ENCODE data around the gene TMA7B. TPM values are rescaled to one million over a fixed set of nuclear protein-coding genes. Genes with fewer than 3 reads are reported as not detected.
A peak's percentile ranks its signal among the peaks of the same experiment; 100 is the strongest.

The TMA7B gene
- total RNA-seq, 6 experiments from 2014 or later, result 0.20 TPM; not detected in 5

DNA sequence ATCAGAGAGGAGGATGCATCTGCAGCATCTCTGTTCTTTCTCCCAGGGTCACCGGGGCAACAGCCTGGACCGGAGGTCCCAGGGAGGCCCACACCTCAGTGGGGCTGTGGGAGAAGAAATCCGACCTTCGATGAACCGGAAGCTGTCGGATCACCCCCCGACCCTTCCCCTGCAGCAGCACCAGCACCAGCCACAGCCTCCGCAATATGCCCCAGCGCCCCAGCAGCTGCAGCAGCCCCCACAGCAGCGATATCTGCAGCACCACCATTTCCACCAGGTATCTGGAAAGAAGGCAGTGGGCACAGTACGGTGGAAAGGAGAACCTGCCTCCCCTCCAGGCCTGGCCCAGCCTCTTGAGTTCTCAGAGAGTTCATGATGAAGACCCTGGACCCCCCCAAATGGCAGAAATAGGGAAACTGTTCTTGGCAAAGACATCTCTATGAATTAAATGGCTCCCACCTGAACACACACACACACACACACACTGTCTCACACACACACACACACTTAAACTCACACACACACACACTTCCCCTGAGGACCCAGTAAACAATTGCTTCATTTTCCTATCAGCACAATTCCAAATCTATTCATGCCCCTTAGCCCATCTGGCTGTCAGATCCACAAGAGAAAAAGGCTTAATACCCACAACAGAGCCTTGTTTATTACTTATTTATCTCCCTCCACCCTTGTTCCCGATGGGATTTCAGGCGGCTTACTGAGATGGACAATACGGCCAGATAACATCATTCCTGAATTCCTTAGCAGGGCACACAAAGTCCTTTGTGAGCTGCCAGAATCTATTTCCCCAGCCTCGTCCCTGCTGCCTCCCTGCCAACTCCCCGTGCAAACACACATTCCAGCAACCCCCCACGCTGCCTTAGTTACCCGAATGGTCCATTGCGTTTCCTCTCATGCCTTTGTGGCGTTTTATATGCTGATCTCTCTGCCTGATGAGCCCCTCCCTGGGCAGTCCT is 8.1 kb downstream of the TMA7B start:
- Histone ChIP-seq H3K36me3 (no peaks in the 10 kb centered on the region), H3K4me3 (no peak overlapping the region), H3K27me3 (no peaks in the 10 kb centered on the region), H3K4me1 (peaks cover 0 to 18% (median 0%) of the 10 kb centered on the region in 4 donors), H3K27ac (peak overlapping the region in 1 of 3 donors; percentile 47), H3K9me3 (no peaks in the 10 kb centered on the region)
- intact Hi-C loops (cut with DNase I), result no loop called here
- 23% methylated on average over 10 of the region's 20 CpGs for WGBS (ENCODE audit: insufficient coverage, low coverage, low lambda C conversion rate, missing lambda C conversion rate)
- no peak for TF ChIP-seq POLR2A (IDR thresholded peaks at IDR 0.05)
- TF ChIP-seq, protein P1, sequence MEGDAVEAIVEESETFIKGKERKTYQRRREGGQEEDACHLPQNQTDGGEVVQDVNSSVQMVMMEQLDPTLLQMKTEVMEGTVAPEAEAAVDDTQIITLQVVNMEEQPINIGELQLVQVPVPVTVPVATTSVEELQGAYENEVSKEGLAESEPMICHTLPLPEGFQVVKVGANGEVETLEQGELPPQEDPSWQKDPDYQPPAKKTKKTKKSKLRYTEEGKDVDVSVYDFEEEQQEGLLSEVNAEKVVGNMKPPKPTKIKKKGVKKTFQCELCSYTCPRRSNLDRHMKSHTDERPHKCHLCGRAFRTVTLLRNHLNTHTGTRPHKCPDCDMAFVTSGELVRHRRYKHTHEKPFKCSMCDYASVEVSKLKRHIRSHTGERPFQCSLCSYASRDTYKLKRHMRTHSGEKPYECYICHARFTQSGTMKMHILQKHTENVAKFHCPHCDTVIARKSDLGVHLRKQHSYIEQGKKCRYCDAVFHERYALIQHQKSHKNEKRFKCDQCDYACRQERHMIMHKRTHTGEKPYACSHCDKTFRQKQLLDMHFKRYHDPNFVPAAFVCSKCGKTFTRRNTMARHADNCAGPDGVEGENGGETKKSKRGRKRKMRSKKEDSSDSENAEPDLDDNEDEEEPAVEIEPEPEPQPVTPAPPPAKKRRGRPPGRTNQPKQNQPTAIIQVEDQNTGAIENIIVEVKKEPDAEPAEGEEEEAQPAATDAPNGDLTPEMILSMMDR (IDR thresholded peaks at IDR 0.05), result no peak
- DNase-seq, result peak in 2 of 3 donors; percentile 58 to 67
- ATAC-seq, result peak; percentile 65 to 78 (median 70)

DNA sequence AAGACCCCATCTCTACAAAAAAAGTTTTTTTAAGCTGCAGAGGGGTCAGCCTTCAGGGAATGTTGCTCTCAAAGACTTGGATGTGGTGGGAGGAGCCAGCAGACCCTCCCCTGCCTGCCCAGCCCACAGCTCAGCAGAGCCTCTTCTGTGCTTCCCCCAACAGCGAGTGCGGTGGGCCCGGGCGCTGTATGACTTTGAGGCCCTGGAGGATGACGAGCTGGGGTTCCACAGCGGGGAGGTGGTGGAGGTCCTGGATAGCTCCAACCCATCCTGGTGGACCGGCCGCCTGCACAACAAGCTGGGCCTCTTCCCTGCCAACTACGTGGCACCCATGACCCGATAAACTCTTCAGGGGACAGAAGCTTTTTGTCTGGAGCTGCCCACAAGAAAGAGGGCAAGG is 10.5 kb downstream of the TMA7B start:
- H3K4me1 ChIP-seq, result peaks cover 0 to 18% (median 0%) of the 10 kb centered on the region in 4 donors
- no peaks in the 10 kb centered on the region for H3K27me3 ChIP-seq
- H3K36me3 ChIP-seq, result no peaks in the 10 kb centered on the region
- no peaks in the 10 kb centered on the region for H3K9me3 ChIP-seq
- no peak for TF ChIP-seq POLR2A (IDR thresholded peaks at IDR 0.05)
- TF ChIP-seq, protein P1 (IDR thresholded peaks at IDR 0.05), result no peak
- no CpG with 5 or more reads among the region's 10 CpGs for WGBS (ENCODE audit: insufficient coverage, low coverage, low lambda C conversion rate, missing lambda C conversion rate)
- DNase-seq (no peak), ATAC-seq (no peak)
- H3K27ac ChIP-seq, result no peak overlapping the region
- intact Hi-C loops (cut with DNase I), result no loop called here
- no peak overlapping the region for H3K4me3 ChIP-seq

DNA sequence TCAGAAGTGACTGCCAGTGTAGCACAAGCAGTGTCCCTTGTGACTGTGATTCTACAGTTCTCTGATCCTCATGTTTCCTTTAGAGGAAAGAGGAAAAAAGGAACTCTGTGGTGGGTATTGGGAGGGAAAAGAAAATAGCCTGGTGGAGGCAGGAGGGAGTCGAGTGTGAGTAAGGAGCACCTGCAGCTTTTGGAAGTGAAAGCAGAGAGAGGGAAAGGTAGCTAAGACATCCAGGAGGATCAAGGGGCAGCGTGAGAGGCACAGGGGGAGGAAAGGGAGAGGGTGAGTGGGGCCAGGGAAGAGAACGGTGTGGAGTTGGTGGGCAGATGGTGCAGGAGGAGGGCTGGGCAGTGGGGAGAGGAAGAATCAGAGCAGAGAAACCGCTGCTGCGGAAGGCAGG is 12.4 kb downstream of the TMA7B start:
- Histone ChIP-seq H3K36me3 (no peaks in the 10 kb centered on the region), H3K27me3 (no peaks in the 10 kb centered on the region), H3K4me1 (peaks cover 0 to 10% (median 0%) of the 10 kb centered on the region in 4 donors), H3K4me3 (no peak overlapping the region), H3K9me3 (no peaks in the 10 kb centered on the region), H3K27ac (no peak overlapping the region)
- TF ChIP-seq, protein P1 (IDR thresholded peaks at IDR 0.05), result no peak
- TF ChIP-seq POLR2A (IDR thresholded peaks at IDR 0.05), result no peak
- WGBS (ENCODE audit: insufficient coverage, low coverage, low lambda C conversion rate, missing lambda C conversion rate), result 60% methylated on average over 5 of the region's 5 CpGs
- ATAC-seq, result no peak
- intact Hi-C loops (cut with DNase I), result no loop called here
- DNase-seq, result no peak

DNA sequence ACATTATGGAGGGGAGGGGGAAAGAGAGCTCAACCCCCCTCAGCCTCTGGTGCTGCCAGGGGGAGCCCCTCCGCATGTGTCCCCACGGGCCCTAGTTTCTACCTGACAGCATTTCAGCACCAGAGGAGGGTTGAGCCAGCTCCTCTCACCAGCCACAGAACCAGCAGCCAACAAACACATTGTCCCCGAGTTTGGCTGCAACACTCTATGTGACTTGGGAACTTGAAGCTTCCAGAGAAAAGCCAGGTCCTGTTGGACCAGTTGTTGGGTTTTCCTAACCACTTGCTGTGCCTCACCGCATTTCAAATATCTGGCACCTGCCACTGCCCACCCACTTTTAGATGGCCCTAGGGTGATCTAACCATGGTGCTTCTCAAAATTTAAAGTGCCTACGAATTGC is 13.5 kb downstream of the TMA7B start:
- 38% methylated on average over 3 of the region's 5 CpGs for WGBS (ENCODE audit: insufficient coverage, low coverage, low lambda C conversion rate, missing lambda C conversion rate)
- intact Hi-C loops (cut with DNase I), result no loop called here
- Histone ChIP-seq H3K27ac (no peak overlapping the region), H3K27me3 (no peaks in the 10 kb centered on the region), H3K4me1 (peaks cover 0 to 4% (median 0%) of the 10 kb centered on the region in 4 donors), H3K4me3 (no peak overlapping the region), H3K9me3 (no peaks in the 10 kb centered on the region), H3K36me3 (no peaks in the 10 kb centered on the region)
- ATAC-seq (no peak), DNase-seq (no peak)
- TF ChIP-seq, protein P1 (IDR thresholded peaks at IDR 0.05), result no peak
- TF ChIP-seq POLR2A (IDR thresholded peaks at IDR 0.05), result no peak
